Measurements from ENCODE around the gene CLDN2. TPM values are rescaled to one million over a fixed set of nuclear protein-coding genes. Genes with fewer than 3 reads are reported as not detected.

Gene CLDN2
- total and polyA plus RNA-seq, 4 donors, result 0.40 to 5.6 (median 0.71) TPM; not detected in 1

GRCh38 chrX:106898462-106898861, 21.7 kb upstream of the CLDN2 start:
- no peak overlapping the region for H3K4me3 ChIP-seq (ENCODE audit: low read depth, low read length)
- H3K9me3 ChIP-seq (ENCODE audit: control insufficient read depth, insufficient read depth, low read length), result no peaks in the 10 kb centered on the region
- H3K27ac ChIP-seq (ENCODE audit: low read depth, low read length), result no peak overlapping the region
- no peaks in the 10 kb centered on the region for H3K4me1 ChIP-seq (ENCODE audit: control insufficient read depth, insufficient read depth, low read length)
- peak in 1 of 6 donors; percentile 20 for DNase-seq (ENCODE audit: low read depth in 4 of 6, low spot score in 6 of 6)
- H3K36me3 ChIP-seq (ENCODE audit: control insufficient read depth, insufficient read depth, low read length), result no peaks in the 10 kb centered on the region
- H3K27me3 ChIP-seq (ENCODE audit: control insufficient read depth, insufficient read depth, low read length), result peaks cover 12% of the 10 kb centered on the region
- no CpG with 5 or more reads among the region's 1 CpG for WGBS (ENCODE audit: insufficient coverage)

DNA sequence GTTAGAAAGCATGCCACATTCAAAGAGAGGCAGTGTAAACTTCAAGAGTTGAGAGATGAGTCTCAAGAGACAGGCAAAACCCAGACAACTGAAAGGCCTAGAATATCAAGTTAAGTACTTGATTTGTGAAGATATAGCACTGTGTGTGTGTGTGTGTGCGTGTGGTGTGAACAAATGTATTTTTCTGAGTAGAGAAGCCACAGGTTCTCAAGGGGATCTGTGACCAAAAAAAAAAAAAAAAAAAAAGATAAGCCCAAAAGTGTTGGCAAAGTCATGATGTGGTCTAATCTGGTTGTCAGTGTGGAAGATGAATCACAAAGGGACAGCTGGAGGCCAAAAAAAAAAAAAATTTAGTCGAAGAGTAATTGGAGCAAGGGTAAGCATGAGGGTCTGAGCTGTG, 20.9 kb upstream of the CLDN2 start:
- Histone ChIP-seq H3K27ac (ENCODE audit: low read depth, low read length) (no peak overlapping the region), H3K9me3 (ENCODE audit: control insufficient read depth, insufficient read depth, low read length) (no peaks in the 10 kb centered on the region), H3K4me3 (ENCODE audit: low read depth, low read length) (no peak overlapping the region), H3K27me3 (ENCODE audit: control insufficient read depth, insufficient read depth, low read length) (peaks cover 12% of the 10 kb centered on the region), H3K36me3 (ENCODE audit: control insufficient read depth, insufficient read depth, low read length) (no peaks in the 10 kb centered on the region), H3K4me1 (ENCODE audit: control insufficient read depth, insufficient read depth, low read length) (peaks cover 5% of the 10 kb centered on the region)
- WGBS (ENCODE audit: insufficient coverage), result 80% methylated on average over 1 of the region's 2 CpGs
- no peak for DNase-seq (ENCODE audit: low read depth in 4 of 6, low spot score in 6 of 6)

DNA sequence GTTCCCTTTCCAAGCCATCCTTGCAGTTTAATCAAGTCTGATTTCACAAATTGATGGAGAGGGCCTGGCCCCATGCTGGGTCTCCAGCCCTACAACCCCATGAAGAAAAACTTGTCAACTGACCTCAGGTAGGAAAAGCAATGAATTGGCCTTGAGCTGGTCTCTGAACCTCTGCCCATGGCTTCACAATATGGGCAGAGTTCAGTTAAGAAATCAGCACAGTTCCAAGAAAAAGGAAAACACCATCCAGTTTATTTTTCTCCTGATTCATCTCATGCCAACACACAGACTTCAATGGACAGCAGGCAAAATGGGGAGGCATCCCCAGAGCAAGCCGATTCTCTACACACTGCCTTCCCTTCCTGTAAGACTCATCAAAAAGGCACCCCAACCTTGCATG, 20.4 kb upstream of the CLDN2 start:
- H3K9me3 ChIP-seq (ENCODE audit: control insufficient read depth, insufficient read depth, low read length), result no peaks in the 10 kb centered on the region
- no CpG with 5 or more reads among the region's 1 CpG for WGBS (ENCODE audit: insufficient coverage)
- peaks cover 11% of the 10 kb centered on the region for H3K27me3 ChIP-seq (ENCODE audit: control insufficient read depth, insufficient read depth, low read length)
- no peak overlapping the region for H3K4me3 ChIP-seq (ENCODE audit: low read depth, low read length)
- H3K36me3 ChIP-seq (ENCODE audit: control insufficient read depth, insufficient read depth, low read length), result no peaks in the 10 kb centered on the region
- peaks cover 5% of the 10 kb centered on the region for H3K4me1 ChIP-seq (ENCODE audit: control insufficient read depth, insufficient read depth, low read length)
- no peak for DNase-seq (ENCODE audit: low read depth in 4 of 6, low spot score in 6 of 6)
- H3K27ac ChIP-seq (ENCODE audit: low read depth, low read length), result no peak overlapping the region

- Histone ChIP-seq H3K36me3 (ENCODE audit: control insufficient read depth, insufficient read depth, low read length) (no peaks in the 10 kb centered on the region), H3K27me3 (ENCODE audit: control insufficient read depth, insufficient read depth, low read length) (peaks cover 12% of the 10 kb centered on the region), H3K27ac (ENCODE audit: low read depth, low read length) (no peak overlapping the region), H3K9me3 (ENCODE audit: control insufficient read depth, insufficient read depth, low read length) (no peaks in the 10 kb centered on the region), H3K4me3 (ENCODE audit: low read depth, low read length) (no peak overlapping the region), H3K4me1 (ENCODE audit: control insufficient read depth, insufficient read depth, low read length) (peaks cover 14% of the 10 kb centered on the region)
- 95% methylated on average over 2 of the region's 3 CpGs for WGBS (ENCODE audit: insufficient coverage)
- DNase-seq (ENCODE audit: low read depth in 4 of 6, low spot score in 6 of 6), result no peak
Observed at GRCh38 chrX:106901341-106901740, 18.9 kb upstream of the CLDN2 start.

DNA sequence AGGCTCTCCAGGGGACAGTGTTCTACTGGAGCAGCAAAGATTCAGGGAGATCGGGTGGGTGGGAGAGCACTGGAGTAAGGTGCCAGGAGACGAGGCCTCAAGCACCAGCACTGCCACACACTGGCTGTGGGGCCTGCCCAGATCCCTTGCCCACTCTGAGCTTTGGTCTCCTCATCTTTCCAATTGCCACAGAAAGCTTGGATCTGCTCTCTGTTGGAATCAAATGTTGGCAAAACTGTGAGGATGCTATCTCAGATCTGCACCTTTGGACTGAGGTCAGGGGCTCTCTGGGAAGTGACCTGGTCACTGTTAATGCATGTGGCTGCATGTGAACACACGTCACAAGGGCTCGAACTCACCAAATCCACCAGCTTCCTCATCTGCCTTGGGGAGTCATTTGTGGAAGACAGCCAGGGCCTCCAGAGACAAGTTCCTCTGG, 18.4 kb upstream of the CLDN2 start:
- no peak overlapping the region for H3K4me3 ChIP-seq (ENCODE audit: low read depth, low read length)
- no peaks in the 10 kb centered on the region for H3K9me3 ChIP-seq (ENCODE audit: control insufficient read depth, insufficient read depth, low read length)
- peaks cover 16% of the 10 kb centered on the region for H3K4me1 ChIP-seq (ENCODE audit: control insufficient read depth, insufficient read depth, low read length)
- no peaks in the 10 kb centered on the region for H3K36me3 ChIP-seq (ENCODE audit: control insufficient read depth, insufficient read depth, low read length)
- no peak for DNase-seq (ENCODE audit: low read depth in 4 of 6, low spot score in 6 of 6)
- H3K27ac ChIP-seq (ENCODE audit: low read depth, low read length), result no peak overlapping the region
- peaks cover 12% of the 10 kb centered on the region for H3K27me3 ChIP-seq (ENCODE audit: control insufficient read depth, insufficient read depth, low read length)
- WGBS (ENCODE audit: insufficient coverage), result 65% methylated on average over 2 of the region's 4 CpGs

GRCh38 chrX:106902684-106903083, 17.5 kb upstream of the CLDN2 start:
- Histone ChIP-seq H3K27me3 (ENCODE audit: control insufficient read depth, insufficient read depth, low read length) (peaks cover 12% of the 10 kb centered on the region), H3K36me3 (ENCODE audit: control insufficient read depth, insufficient read depth, low read length) (no peaks in the 10 kb centered on the region), H3K4me3 (ENCODE audit: low read depth, low read length) (no peak overlapping the region), H3K27ac (ENCODE audit: low read depth, low read length) (no peak overlapping the region), H3K4me1 (ENCODE audit: control insufficient read depth, insufficient read depth, low read length) (peaks cover 16% of the 10 kb centered on the region), H3K9me3 (ENCODE audit: control insufficient read depth, insufficient read depth, low read length) (no peaks in the 10 kb centered on the region)
- no peak for DNase-seq (ENCODE audit: low read depth in 4 of 6, low spot score in 6 of 6)
- WGBS (ENCODE audit: insufficient coverage), result 80% methylated on average over 1 of the region's 2 CpGs

DNA sequence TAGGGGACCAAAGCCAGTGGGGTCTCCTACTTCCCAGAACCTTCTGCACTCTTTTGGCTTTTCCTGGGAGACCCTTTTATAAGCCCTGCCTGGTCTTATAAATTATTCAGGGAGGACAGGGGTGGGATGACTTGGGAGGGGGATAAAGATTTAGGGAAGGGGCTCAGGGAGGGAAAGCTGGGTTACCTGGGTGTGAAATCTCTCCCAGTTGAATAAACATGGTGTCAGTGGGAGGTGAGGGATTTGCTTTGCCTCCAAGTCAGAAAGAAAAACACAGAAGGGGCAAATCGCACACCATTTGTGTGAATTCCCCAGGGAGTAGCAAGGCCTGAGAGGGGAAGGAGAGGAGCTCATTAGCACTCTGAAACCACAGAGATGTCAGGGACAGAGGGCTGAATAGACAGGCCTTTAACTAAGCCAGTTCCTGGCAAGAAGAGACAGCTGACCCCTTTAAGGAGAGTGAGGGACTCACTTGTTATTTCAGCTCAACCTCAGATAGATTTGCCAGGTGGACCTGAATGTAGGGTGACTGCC, 16.8 kb upstream of the CLDN2 start, which contains the start of gene RIPPLY1:
RIPPLY1 (minus strand) TSS at position 51 of the 534 bp plus-strand sequence. CDS start 54 bp downstream, outside the sequence.
- Histone ChIP-seq H3K9me3 (ENCODE audit: control insufficient read depth, insufficient read depth, low read length) (no peaks in the 10 kb centered on the region), H3K4me1 (ENCODE audit: control insufficient read depth, insufficient read depth, low read length) (peaks cover 16% of the 10 kb centered on the region), H3K27ac (ENCODE audit: low read depth, low read length) (no peak within 1 kb of the TSS), H3K36me3 (ENCODE audit: control insufficient read depth, insufficient read depth, low read length) (no peaks in the 10 kb centered on the region), H3K4me3 (ENCODE audit: low read depth, low read length) (no peak within 1 kb of the TSS), H3K27me3 (ENCODE audit: control insufficient read depth, insufficient read depth, low read length) (peaks cover 12% of the 10 kb centered on the region)
- no peak for DNase-seq (ENCODE audit: low read depth in 4 of 6, low spot score in 6 of 6)
- WGBS (ENCODE audit: insufficient coverage), result 36% methylated on average over 1 of the region's 1 CpG

DNA sequence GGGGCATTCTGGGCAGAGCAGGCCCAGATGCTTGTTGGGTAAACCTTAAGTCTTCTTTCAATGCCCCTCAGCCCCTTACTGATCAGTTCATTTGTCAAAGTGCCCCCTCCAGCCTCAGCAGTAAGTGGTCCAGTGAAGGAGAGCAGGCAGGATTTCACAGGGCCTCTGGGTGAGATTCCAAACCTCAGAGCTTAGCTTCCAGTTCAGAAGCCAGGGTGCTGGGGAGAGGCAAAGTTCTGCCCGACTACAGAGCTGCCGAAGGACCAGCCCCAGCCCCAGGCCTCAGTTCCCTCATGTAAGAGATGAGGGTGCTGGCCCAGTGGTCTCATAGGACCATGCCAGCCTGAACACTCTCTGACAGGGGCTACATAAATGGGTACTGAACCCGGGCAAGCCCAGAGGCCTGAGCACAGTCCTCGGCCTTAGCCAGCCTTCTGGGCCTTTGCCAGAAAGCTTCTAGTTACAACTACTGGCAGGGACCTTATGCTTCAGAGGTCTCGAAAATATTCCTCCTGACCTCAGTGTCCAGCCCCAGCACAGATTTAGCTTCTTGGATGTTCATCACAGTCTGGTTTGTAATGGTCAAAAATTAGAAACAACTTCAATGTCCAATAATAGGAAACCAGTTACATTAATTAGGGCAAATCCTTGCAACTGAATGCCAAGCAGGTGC, 16.2 kb upstream of the CLDN2 start:
- no peaks in the 10 kb centered on the region for H3K9me3 ChIP-seq (ENCODE audit: control insufficient read depth, insufficient read depth, low read length)
- H3K4me3 ChIP-seq (ENCODE audit: low read depth, low read length), result no peak overlapping the region
- no peak overlapping the region for H3K27ac ChIP-seq (ENCODE audit: low read depth, low read length)
- H3K27me3 ChIP-seq (ENCODE audit: control insufficient read depth, insufficient read depth, low read length), result peaks cover 14% of the 10 kb centered on the region
- H3K36me3 ChIP-seq (ENCODE audit: control insufficient read depth, insufficient read depth, low read length), result no peaks in the 10 kb centered on the region
- WGBS (ENCODE audit: insufficient coverage), result 71% methylated on average over 4 of the region's 5 CpGs
- no peak for DNase-seq (ENCODE audit: low read depth in 4 of 6, low spot score in 6 of 6)
- peaks cover 16% of the 10 kb centered on the region for H3K4me1 ChIP-seq (ENCODE audit: control insufficient read depth, insufficient read depth, low read length)

- WGBS (ENCODE audit: insufficient coverage), result 57% methylated on average over 1 of the region's 5 CpGs
- DNase-seq (ENCODE audit: low read depth in 4 of 6, low spot score in 6 of 6), result no peak
- no peak overlapping the region for H3K27ac ChIP-seq (ENCODE audit: low read depth, low read length)
- no peak overlapping the region for H3K4me3 ChIP-seq (ENCODE audit: low read depth, low read length)
- H3K27me3 ChIP-seq (ENCODE audit: control insufficient read depth, insufficient read depth, low read length), result peaks cover 20% of the 10 kb centered on the region
- no peaks in the 10 kb centered on the region for H3K36me3 ChIP-seq (ENCODE audit: control insufficient read depth, insufficient read depth, low read length)
- H3K9me3 ChIP-seq (ENCODE audit: control insufficient read depth, insufficient read depth, low read length), result no peaks in the 10 kb centered on the region
- peaks cover 16% of the 10 kb centered on the region for H3K4me1 ChIP-seq (ENCODE audit: control insufficient read depth, insufficient read depth, low read length)
Observed at GRCh38 chrX:106905064-106905708, 15.0 kb upstream of the CLDN2 start.

GRCh38 chrX:106906361-106906760, 13.8 kb upstream of the CLDN2 start:
- H3K36me3 ChIP-seq (ENCODE audit: control insufficient read depth, insufficient read depth, low read length), result no peaks in the 10 kb centered on the region
- peaks cover 16% of the 10 kb centered on the region for H3K4me1 ChIP-seq (ENCODE audit: control insufficient read depth, insufficient read depth, low read length)
- DNase-seq (ENCODE audit: low read depth in 4 of 6, low spot score in 6 of 6), result no peak
- no peak overlapping the region for H3K27ac ChIP-seq (ENCODE audit: low read depth, low read length)
- no peaks in the 10 kb centered on the region for H3K9me3 ChIP-seq (ENCODE audit: control insufficient read depth, insufficient read depth, low read length)
- WGBS (ENCODE audit: insufficient coverage), result 56% methylated on average over 6 of the region's 6 CpGs
- peaks cover 20% of the 10 kb centered on the region for H3K27me3 ChIP-seq (ENCODE audit: control insufficient read depth, insufficient read depth, low read length)
- no peak overlapping the region for H3K4me3 ChIP-seq (ENCODE audit: low read depth, low read length)
